Measurements from ENCODE around the gene PAXX. TPM values are rescaled to one million over a fixed set of nuclear protein-coding genes. Genes with fewer than 3 reads are reported as not detected.

PAXX gene
- total RNA-seq, 1 donor from 2014 or later = 51.4 TPM

GRCh38 chr9:137038916-137039315 is 46.7 kb downstream of the PAXX start:
- Mint-ChIP-seq H3K9me3 (ENCODE audit: unreplicated experiment) (no peaks in the 10 kb centered on the region), H3K36me3 (ENCODE audit: unreplicated experiment) (peaks cover 3% of the 10 kb centered on the region), H3K27me3 (ENCODE audit: unreplicated experiment) (no peaks in the 10 kb centered on the region), H3K27ac (ENCODE audit: unreplicated experiment) (no peak overlapping the region), H3K4me3 (ENCODE audit: unreplicated experiment) (no peak overlapping the region), H3K4me1 (ENCODE audit: unreplicated experiment) (no peaks in the 10 kb centered on the region)
- no peak for TF ChIP-seq CTCF (IDR thresholded peaks at IDR 0.05)
- no peak for DNase-seq (ENCODE audit: extremely low spot score, unreplicated experiment)

GRCh38 chr9:137039611-137040366 is 47.6 kb downstream of the PAXX start:
- Mint-ChIP-seq H3K9me3 (ENCODE audit: unreplicated experiment) (no peaks in the 10 kb centered on the region), H3K27ac (ENCODE audit: unreplicated experiment) (no peak overlapping the region), H3K4me3 (ENCODE audit: unreplicated experiment) (no peak overlapping the region), H3K4me1 (ENCODE audit: unreplicated experiment) (peaks cover 4% of the 10 kb centered on the region), H3K36me3 (ENCODE audit: unreplicated experiment) (peaks cover 3% of the 10 kb centered on the region), H3K27me3 (ENCODE audit: unreplicated experiment) (no peaks in the 10 kb centered on the region)
- no peak for TF ChIP-seq CTCF (IDR thresholded peaks at IDR 0.05)
- no peak for DNase-seq (ENCODE audit: extremely low spot score, unreplicated experiment)

GRCh38 chr9:137040568-137040967 is 48.3 kb downstream of the PAXX start:
- DNase-seq (ENCODE audit: extremely low spot score, unreplicated experiment) = no peak
- H3K27me3 Mint-ChIP-seq (ENCODE audit: unreplicated experiment) = no peaks in the 10 kb centered on the region
- H3K36me3 Mint-ChIP-seq (ENCODE audit: unreplicated experiment) = peaks cover 3% of the 10 kb centered on the region
- H3K4me1 Mint-ChIP-seq (ENCODE audit: unreplicated experiment) = peaks cover 9% of the 10 kb centered on the region
- H3K9me3 Mint-ChIP-seq (ENCODE audit: unreplicated experiment) = no peaks in the 10 kb centered on the region
- no peak overlapping the region for H3K4me3 Mint-ChIP-seq (ENCODE audit: unreplicated experiment)
- H3K27ac Mint-ChIP-seq (ENCODE audit: unreplicated experiment) = no peak overlapping the region
- TF ChIP-seq CTCF (IDR thresholded peaks at IDR 0.05) = no peak

GRCh38 chr9:137041124-137041523 is 48.9 kb downstream of the PAXX start:
- H3K4me3 Mint-ChIP-seq (ENCODE audit: unreplicated experiment) = no peak overlapping the region
- DNase-seq (ENCODE audit: extremely low spot score, unreplicated experiment) = no peak
- H3K4me1 Mint-ChIP-seq (ENCODE audit: unreplicated experiment) = peaks cover 9% of the 10 kb centered on the region
- no peaks in the 10 kb centered on the region for H3K27me3 Mint-ChIP-seq (ENCODE audit: unreplicated experiment)
- no peak for TF ChIP-seq CTCF (IDR thresholded peaks at IDR 0.05)
- no peaks in the 10 kb centered on the region for H3K9me3 Mint-ChIP-seq (ENCODE audit: unreplicated experiment)
- H3K27ac Mint-ChIP-seq (ENCODE audit: unreplicated experiment) = no peak overlapping the region
- H3K36me3 Mint-ChIP-seq (ENCODE audit: unreplicated experiment) = peaks cover 3% of the 10 kb centered on the region

GRCh38 chr9:137042751-137043727 is 50.8 kb downstream of the PAXX start:
- no peak for TF ChIP-seq CTCF (IDR thresholded peaks at IDR 0.05)
- peaks cover 9% of the 10 kb centered on the region for H3K4me1 Mint-ChIP-seq (ENCODE audit: unreplicated experiment)
- no peak for DNase-seq (ENCODE audit: extremely low spot score, unreplicated experiment)
- no peak overlapping the region for H3K4me3 Mint-ChIP-seq (ENCODE audit: unreplicated experiment)
- peaks cover 6% of the 10 kb centered on the region for H3K27me3 Mint-ChIP-seq (ENCODE audit: unreplicated experiment)
- H3K36me3 Mint-ChIP-seq (ENCODE audit: unreplicated experiment) = no peaks in the 10 kb centered on the region
- no peaks in the 10 kb centered on the region for H3K9me3 Mint-ChIP-seq (ENCODE audit: unreplicated experiment)
- no peak overlapping the region for H3K27ac Mint-ChIP-seq (ENCODE audit: unreplicated experiment)
